GM12874 (cell line): Measurements from ENCODE around the gene PXMP4.

ENCODE experiments used
- TF ChIP-seq, protein P1 (sequence below): IDR thresholded peaks from 2 replicates; pipeline ENCODE4 v1.5.1; 2011; ENCODE audit warnings: low read depth, mild to moderate bottlenecking, control low read depth, low read length, moderate library complexity; ENCODE audit not compliant: insufficient read depth

PXMP4 gene

DNA sequence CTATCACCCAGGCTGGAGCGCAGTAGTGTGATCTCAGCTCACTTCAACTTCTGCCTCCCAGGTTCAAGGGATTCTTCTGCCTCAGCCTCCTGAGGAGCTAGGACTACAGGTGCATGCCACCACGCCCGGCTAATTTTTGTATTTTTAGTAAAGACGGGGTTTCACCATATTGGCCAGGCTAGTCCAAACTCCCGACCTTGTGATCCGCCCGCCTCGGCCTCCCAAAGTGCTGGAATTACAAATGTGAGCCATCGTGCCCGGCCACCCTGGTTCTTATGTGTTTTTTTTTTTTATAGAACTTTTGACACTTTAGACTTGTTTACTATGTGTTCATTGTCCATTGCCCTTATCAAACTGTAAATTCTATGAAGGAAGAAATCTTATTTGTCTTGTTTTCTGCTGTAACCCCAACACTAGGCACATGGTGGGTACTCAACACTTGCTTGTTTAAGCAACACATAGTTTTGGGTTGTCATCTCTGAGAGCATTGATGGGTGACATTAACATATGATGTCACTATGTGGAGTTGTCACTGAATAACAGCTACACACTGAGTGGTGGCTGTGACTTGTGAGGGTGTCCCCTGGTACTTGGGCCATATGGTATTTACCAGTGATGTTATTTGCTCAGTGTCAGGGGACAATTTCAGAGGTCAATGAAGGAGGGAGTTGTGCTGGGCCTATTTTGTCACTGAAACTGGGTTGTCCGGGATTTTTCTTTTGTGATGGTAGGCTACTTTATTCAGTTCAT, 1.5 kb upstream of the PXMP4 start:
- TF ChIP-seq, protein P1, sequence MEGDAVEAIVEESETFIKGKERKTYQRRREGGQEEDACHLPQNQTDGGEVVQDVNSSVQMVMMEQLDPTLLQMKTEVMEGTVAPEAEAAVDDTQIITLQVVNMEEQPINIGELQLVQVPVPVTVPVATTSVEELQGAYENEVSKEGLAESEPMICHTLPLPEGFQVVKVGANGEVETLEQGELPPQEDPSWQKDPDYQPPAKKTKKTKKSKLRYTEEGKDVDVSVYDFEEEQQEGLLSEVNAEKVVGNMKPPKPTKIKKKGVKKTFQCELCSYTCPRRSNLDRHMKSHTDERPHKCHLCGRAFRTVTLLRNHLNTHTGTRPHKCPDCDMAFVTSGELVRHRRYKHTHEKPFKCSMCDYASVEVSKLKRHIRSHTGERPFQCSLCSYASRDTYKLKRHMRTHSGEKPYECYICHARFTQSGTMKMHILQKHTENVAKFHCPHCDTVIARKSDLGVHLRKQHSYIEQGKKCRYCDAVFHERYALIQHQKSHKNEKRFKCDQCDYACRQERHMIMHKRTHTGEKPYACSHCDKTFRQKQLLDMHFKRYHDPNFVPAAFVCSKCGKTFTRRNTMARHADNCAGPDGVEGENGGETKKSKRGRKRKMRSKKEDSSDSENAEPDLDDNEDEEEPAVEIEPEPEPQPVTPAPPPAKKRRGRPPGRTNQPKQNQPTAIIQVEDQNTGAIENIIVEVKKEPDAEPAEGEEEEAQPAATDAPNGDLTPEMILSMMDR, result no peak

DNA sequence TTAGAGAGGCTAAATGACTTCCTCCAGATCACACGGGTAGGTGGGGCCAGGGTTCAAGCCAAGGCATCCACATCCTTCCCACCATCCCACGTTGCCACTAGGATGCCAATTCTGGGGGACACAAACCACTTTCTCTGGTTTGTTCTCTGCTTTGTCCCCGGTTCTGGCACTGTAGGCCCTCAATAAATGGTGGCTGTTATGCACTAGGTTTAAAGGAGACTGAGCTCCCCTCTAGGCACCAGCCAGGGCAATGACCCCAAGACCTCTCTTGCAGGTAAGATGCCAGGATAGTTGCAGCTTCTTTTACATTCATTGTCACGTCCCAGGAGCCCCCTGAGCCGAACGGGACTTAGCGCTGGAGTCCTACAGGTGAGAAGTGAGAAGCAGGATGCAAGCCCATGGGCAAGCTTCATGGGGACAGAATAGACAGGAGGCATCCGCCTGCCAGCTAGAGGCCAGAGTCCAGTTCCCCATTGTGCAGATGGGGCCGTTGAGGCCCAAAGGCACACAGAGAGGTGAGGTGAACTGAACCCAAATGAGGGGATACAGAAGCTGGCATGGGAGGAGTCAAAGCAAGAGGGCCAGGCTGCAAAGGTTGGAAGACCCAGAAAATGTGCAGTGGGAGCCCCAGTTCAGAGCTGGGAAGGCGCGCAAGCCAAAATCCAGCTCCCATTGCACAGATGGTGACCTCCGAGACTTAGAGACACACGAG, 677 bp downstream of the PXMP4 start:
- TF ChIP-seq, protein P1, result no peak

DNA sequence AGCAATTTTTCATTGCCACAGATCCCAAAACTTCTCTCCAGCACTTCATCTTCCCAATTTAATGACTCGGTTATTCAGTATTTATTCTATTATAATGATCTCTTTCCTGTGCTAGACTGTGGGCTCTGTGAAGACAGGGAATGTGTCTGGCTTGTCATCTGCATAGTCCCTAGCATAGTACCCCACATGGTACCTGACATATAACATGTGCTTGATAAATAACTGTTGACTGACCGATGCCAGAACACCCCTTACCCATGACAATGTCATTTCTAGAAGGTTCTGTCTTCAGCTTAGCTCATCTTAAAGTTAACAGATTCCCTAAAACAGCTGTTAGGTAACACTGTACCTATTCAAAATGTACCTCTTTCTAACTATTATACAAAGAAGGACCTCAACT, 3.6 kb downstream of the PXMP4 start:
- TF ChIP-seq, protein P1, result no peak

DNA sequence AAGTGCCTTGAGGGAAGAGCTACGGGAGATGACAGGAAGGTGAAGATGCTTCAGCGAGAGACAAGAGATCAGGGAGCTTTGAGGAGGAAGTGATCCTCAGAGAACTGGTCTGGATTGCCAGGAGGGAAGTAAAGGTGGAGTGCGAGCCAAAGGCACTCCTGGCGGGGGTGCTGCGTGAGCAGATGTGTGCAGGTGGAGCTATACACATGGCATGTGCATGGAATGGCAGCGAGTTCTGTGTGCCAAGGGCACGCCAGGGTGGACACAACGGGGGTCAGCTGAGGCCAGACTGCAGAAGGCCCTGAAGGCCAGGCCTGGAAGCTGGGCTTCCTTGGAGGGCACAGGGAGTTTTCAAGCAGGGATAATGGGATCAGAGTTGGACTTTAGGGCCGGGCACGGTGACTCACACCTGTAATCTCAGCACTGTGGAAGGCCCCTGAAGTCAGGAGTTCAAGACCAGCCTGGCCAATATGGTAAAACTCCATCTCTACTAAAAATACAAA, 6.2 kb downstream of the PXMP4 start:
- TF ChIP-seq, protein P1, result no peak

DNA sequence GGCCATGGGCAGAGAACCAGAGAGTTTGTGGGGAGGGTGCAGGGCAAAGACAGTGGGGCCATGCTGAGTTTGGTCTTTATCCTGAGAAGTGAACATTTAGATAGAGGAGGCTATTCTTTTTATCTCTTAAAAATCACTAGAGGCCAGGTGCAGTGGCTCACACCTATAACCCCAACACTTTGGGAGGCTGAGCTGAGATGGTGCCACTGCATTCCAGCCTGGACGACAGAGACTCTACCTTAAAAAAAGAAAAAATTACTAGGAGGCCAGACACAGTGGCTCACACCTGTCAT, 8.7 kb downstream of the PXMP4 start:
- TF ChIP-seq, protein P1, result no peak

DNA sequence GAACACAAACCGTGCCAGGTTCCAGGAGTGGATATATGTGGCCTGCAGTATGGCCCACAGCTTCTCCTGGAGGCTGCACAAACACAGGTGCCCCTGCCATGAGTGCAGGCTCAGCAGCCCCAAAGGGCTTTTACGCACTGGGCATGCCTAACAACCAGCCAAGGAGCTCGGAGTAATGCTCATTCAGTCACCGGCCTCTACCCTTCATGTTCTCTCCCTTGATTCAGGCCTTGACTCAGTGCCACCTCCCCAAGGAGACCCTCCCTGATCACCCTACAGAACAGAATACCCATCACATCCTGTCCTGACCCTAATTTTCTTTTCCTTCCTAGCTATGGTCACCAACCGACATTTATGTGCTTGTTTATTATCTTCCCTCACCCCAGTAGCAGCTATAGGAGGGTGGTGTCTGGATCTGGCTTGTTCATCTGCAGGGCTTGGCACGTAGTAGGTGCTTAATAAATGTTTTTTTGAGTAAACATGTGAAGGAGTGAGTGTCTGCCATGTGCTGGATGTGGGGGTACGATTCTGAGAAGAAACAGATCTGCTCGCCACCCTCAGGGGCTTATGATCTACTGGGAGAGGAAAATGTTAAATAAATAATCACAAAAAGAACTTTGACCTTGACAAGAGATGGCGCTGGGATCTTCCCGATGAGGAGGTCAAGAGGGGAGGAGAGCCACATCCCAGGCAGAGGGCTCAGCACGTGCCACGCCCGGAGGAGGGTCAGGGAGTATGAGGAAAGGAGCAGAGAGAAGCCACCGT, 9.2 kb downstream of the PXMP4 start:
- TF ChIP-seq, protein P1, result no peak

DNA sequence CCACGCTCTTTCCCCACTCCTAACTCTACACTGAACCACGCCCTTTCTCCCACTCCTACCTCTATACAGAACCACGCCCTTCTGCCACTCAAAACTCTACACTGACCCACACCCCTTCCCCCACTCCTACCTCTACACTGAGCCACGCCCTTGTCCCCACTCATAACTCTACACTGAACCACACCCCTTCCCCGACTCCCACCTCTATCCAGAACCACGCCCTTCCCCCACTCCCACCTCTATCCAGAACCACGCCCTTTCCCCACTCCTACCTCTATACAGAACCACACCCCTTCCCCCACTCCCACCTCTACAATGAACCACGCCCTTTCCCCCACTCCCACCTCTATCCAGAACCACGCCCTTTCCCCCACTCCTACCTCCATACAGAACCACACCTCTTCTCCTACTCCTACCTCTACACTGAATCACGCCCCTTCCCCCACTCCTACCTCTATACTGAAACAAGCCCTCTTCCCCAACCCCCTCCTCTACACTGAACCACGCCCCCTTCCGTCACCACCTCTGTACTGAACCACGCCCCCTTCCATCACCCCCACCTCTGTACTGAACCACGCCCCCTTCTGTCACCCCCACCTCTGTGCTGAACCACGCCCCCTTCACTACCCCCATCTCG, 10.1 kb downstream of the PXMP4 start:
- TF ChIP-seq, protein P1, result no peak
